ENCODE data around the gene PRKAR1B.

PRKAR1B gene

GRCh38 chr7:524800-525199 lies 202.3 kb downstream of the PRKAR1B start:
- Histone ChIP-seq H3K36me3 (no peaks in the 10 kb centered on the region), H3K4me3 (ENCODE audit: low read depth in 1 of 2, low read length in 1 of 2) (no peak overlapping the region), H3K27me3 (peaks cover 78% of the 10 kb centered on the region), H3K27ac (no peak overlapping the region), H3K9me3 (no peaks in the 10 kb centered on the region), H3K4me1 (ENCODE audit: control insufficient read depth in 1 of 2, insufficient read depth in 1 of 2, low read depth in 1 of 2, low read length in 1 of 2) (peaks cover 0 to 12% of the 10 kb centered on the region in 2 experiments)
- TF ChIP-seq, protein P1, sequence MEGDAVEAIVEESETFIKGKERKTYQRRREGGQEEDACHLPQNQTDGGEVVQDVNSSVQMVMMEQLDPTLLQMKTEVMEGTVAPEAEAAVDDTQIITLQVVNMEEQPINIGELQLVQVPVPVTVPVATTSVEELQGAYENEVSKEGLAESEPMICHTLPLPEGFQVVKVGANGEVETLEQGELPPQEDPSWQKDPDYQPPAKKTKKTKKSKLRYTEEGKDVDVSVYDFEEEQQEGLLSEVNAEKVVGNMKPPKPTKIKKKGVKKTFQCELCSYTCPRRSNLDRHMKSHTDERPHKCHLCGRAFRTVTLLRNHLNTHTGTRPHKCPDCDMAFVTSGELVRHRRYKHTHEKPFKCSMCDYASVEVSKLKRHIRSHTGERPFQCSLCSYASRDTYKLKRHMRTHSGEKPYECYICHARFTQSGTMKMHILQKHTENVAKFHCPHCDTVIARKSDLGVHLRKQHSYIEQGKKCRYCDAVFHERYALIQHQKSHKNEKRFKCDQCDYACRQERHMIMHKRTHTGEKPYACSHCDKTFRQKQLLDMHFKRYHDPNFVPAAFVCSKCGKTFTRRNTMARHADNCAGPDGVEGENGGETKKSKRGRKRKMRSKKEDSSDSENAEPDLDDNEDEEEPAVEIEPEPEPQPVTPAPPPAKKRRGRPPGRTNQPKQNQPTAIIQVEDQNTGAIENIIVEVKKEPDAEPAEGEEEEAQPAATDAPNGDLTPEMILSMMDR (IDR thresholded peaks at IDR 0.05), result no peak

DNA sequence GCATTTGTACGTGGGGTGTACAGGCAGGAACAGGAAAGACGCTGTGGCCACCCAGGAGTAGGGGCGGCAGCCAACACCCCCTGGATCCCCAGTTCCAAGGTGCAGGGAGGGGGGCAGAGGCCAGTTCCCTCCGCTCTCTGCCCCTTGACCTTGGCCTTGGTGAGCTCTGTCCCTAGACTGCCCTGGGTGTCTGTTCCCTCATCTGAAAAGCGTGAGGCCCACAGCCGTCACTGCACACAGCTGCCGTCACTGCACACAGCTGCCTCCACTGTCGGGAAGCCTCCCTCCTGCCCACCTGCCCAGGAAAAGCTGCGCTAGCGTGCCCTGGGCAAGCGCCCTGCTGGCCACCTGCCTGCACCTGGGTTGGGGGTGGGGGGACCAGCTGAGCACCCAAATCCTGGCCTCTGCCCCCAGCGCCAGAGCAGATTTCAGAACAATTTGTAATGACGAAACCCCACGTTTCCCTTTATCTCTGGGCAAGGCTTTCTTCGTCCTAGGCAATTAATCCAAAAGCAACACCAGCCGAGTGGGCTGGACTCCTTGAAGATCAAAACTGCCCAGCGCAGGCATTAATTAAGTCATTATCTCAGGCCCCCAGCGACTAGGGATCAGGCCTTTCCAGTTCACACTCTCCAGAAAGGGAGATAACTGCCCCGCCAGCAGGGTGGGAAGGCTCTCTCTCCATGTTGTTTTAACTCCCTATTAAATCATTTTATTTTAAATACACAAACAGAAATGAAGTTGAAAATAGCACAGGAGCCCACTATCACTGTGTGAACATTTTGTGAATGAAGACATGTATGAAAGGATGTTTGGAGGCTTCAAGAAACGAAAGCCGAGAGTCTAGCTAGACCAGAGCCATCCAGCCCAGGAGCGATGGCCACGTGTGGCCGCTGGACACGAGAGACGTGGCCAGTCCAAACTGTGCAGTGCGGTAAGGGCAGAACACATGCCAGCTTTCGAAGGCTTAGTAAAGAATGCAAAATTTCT lies 203.4 kb downstream of the PRKAR1B start:
- Histone ChIP-seq H3K4me3 (ENCODE audit: low read depth in 1 of 2, low read length in 1 of 2) (no peak overlapping the region), H3K27me3 (peaks cover 88% of the 10 kb centered on the region)

GRCh38 chr7:522951-523314 lies 204.1 kb downstream of the PRKAR1B start:
- Histone ChIP-seq H3K4me1 (ENCODE audit: control insufficient read depth in 1 of 2, insufficient read depth in 1 of 2, low read depth in 1 of 2, low read length in 1 of 2) (peaks cover 0 to 21% of the 10 kb centered on the region in 2 experiments), H3K4me3 (ENCODE audit: low read depth in 1 of 2, low read length in 1 of 2) (no peak overlapping the region), H3K27ac (no peak overlapping the region), H3K27me3 (peaks cover 89% of the 10 kb centered on the region), H3K9me3 (no peaks in the 10 kb centered on the region), H3K36me3 (no peaks in the 10 kb centered on the region)
- TF ChIP-seq, protein P1 (IDR thresholded peaks at IDR 0.05), result no peak

More for the DNA sequence above, 203.4 kb downstream of the PRKAR1B start:
- Histone ChIP-seq H3K36me3 (no peaks in the 10 kb centered on the region), H3K4me1 (ENCODE audit: control insufficient read depth in 1 of 2, insufficient read depth in 1 of 2, low read depth in 1 of 2, low read length in 1 of 2) (peaks cover 0 to 17% of the 10 kb centered on the region in 2 experiments), H3K9me3 (no peaks in the 10 kb centered on the region), H3K27ac (no peak overlapping the region)
- TF ChIP-seq, protein P1 (IDR thresholded peaks at IDR 0.05), result no peak

- TF ChIP-seq, protein P1 (IDR thresholded peaks at IDR 0.05), result no peak
- Histone ChIP-seq H3K4me3 (ENCODE audit: low read depth in 1 of 2, low read length in 1 of 2) (no peak overlapping the region), H3K4me1 (ENCODE audit: control insufficient read depth in 1 of 2, insufficient read depth in 1 of 2, low read depth in 1 of 2, low read length in 1 of 2) (peaks cover 0 to 21% of the 10 kb centered on the region in 2 experiments), H3K27ac (no peak overlapping the region), H3K36me3 (no peaks in the 10 kb centered on the region), H3K9me3 (no peaks in the 10 kb centered on the region), H3K27me3 (peaks cover 92% of the 10 kb centered on the region)
Measured at GRCh38 chr7:522071-522950, 204.8 kb downstream of the PRKAR1B start.

DNA sequence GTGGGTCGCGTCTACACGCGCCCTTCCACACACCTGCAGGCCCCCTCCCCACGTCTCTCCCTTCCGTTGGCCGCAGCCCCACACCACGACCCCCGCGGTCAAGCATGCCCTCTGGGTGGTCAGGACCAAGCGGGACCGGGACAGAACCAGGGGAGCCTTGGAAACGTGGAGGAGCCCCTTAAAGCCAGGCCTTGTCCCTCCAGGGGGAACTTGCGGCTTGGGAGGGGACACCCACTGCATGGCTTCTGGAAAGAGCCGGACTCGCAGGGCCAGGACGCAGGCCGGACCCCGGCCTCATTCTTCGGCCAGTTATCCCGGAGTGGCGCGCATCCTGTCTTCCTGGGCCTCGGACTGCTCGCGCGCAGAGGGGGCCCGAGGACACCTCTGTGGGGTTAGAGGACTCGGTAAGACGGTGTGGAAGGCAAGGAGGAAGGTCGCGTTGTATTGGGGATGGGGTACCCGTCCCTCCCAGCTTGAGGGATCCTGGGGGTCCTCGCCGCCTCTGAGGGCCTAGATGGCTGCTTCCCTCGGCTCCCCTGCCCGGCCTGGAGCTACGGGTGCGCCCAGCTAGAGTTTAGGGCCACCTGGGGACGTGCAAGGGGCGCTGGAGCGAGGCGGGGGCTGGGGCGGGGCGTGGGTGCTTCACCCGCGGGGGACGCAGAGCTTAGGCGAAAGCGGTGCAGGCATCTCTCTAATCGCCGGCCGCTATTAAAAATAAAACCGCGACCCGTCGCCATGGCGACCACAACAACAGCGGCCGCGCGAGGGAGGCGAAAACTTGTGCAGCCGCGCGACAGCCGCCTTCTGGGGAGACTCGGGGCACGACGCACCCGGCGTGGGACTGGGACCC lies 205.6 kb downstream of the PRKAR1B start:
- Histone ChIP-seq H3K27me3 (peaks cover 97% of the 10 kb centered on the region), H3K27ac (no peak overlapping the region), H3K36me3 (no peaks in the 10 kb centered on the region), H3K4me1 (ENCODE audit: control insufficient read depth in 1 of 2, insufficient read depth in 1 of 2, low read depth in 1 of 2, low read length in 1 of 2) (peaks cover 0 to 21% of the 10 kb centered on the region in 2 experiments), H3K4me3 (ENCODE audit: low read depth in 1 of 2, low read length in 1 of 2) (no peak overlapping the region), H3K9me3 (no peaks in the 10 kb centered on the region)
- TF ChIP-seq, protein P1 (IDR thresholded peaks at IDR 0.05), result no peak

Measured in neutrophil (primary cell).